ENCODE measurements around the gene MMP17. TPM values are rescaled to one million over a fixed set of nuclear protein-coding genes. Genes with fewer than 3 reads are reported as not detected.

MMP17 gene
- total and polyA plus RNA-seq, 2 of the 4 experiments (the other 2 are of a cell fraction) = 1.4 to 11.8 TPM

- 38% methylated on average over 5 of the region's 23 CpGs; no CpG with 5 or more reads in 1 of the 2 experiments for WGBS, 2 experiments (ENCODE audit: extremely low coverage in 2 of 2, insufficient read length in 1 of 2)
- DNase-seq = peak; percentile 37
- Histone ChIP-seq H3K27me3 (ENCODE audit: control insufficient read depth, insufficient read depth, low read length) (no peaks in the 10 kb centered on the region), H2BK15ac (ENCODE audit: low read depth, low read length) (no peak overlapping the region), H3K14ac (replicated peaks; ENCODE audit: low read depth, low read length) (no peak overlapping the region), H3K9me1 (ENCODE audit: insufficient read depth, low read length) (no peaks in the 10 kb centered on the region; the same call in 1 of the 2 replicates), H2BK120ac (ENCODE audit: low read depth, low read length) (no peak overlapping the region), H3K27ac (ENCODE audit: insufficient read depth, low read length) (no peak overlapping the region), H3K9me3 (ENCODE audit: control insufficient read depth, insufficient read depth, low read length) (no peaks in the 10 kb centered on the region), H3K56ac (ENCODE audit: extremely low read depth, insufficient read depth, low read length) (no peak overlapping the region), H3K23ac (ENCODE audit: low read depth, low read length) (no peak overlapping the region; the same call in 1 of the 2 replicates), H3K18ac (ENCODE audit: low read depth, low read length) (no peak overlapping the region), H4K8ac (ENCODE audit: low read depth in 2 of 2, low read length in 2 of 2) (no peak overlapping the region), H3K4me3 (ENCODE audit: insufficient read depth, low read depth, low read length) (no peak overlapping the region), H3K4ac (ENCODE audit: low read depth, low read length) (no peak overlapping the region), H3K4me2 (ENCODE audit: low read depth, low read length) (no peak overlapping the region), H3K36me3 (ENCODE audit: control insufficient read depth, insufficient read depth, low read length) (no peaks in the 10 kb centered on the region), H3K4me1 (ENCODE audit: control insufficient read depth, insufficient read depth, low read length) (peaks cover 9% of the 10 kb centered on the region; the same call in 1 of the 2 replicates), H2AK5ac (ENCODE audit: low read depth, low read length) (no peak overlapping the region), H4K20me1 (ENCODE audit: insufficient read depth, low read length) (no peaks in the 10 kb centered on the region; the same call in 1 of the 2 replicates), H2BK5ac (ENCODE audit: low read depth, low read length, poor library complexity, severe bottlenecking) (no peak overlapping the region), H3K9ac (ENCODE audit: low read depth, low read length) (no peak overlapping the region), H2BK20ac (ENCODE audit: low read depth, low read length) (no peak overlapping the region), H3K79me1 (ENCODE audit: low read depth in 1 of 2, low read length in 2 of 2) (peaks cover 0 to 13% of the 10 kb centered on the region in 2 experiments; a peak in 2 of 4 replicates), H2AFZ (replicated peaks; ENCODE audit: low read length, poor library complexity) (peak overlapping the region; percentile 51), H4K91ac (ENCODE audit: insufficient read depth, low read depth, low read length) (no peak overlapping the region), H4K5ac (ENCODE audit: low read depth, low read length) (no peak overlapping the region), H2AK9ac (replicated peaks; ENCODE audit: low read depth, low read length, poor library complexity) (peak overlapping the region; percentile 28)
- CTCF ChIA-PET = no interaction called here
- BruUV-seq (replicated peaks) = no TSS peak
- in situ Hi-C loops (cut with MboI; ENCODE audit: low sequenced_read_pairs) (loop anchor here (25.0 kb wide), 1 partner anchor 722 kb away; no protein-coding TSS in a partner anchor), dilution Hi-C loops (cut with HindIII; ENCODE audit: low sequenced_read_pairs, unreplicated experiment) (no loop called here), intact Hi-C loops (cut with micrococcal nuclease) (loop anchor here (5.0 to 10.0 kb wide), 3 partner anchors 63 to 168 kb away; no protein-coding TSS in a partner anchor)
- TF ChIP-seq USF2 (IDR thresholded peaks at IDR 0.05; ENCODE audit: low read depth, low read length) = no peak
- TF ChIP-seq CTCF (conservative IDR thresholded peaks at IDR 0.05; ENCODE audit: low read depth, low read length) = peak; percentile 49
- no peak for TF ChIP-seq CHD1 (IDR thresholded peaks at IDR 0.05; ENCODE audit: low read depth, low read length)
- 0 out of 2 replicates have a peak, but pooled peaks have one; percentile 18 for TF ChIP-seq SMC3 (IDR thresholded peaks at IDR 0.05; ENCODE audit: low read depth, low read length)
- TF ChIP-seq RAD21 (IDR thresholded peaks at IDR 0.05; ENCODE audit: low read length) = peak; percentile 41; the same call in 1 of the 2 replicates
- TF ChIP-seq CEBPB (IDR thresholded peaks at IDR 0.05; ENCODE audit: low read depth, low read length) = no peak
- no peak for TF ChIP-seq MAFK (IDR thresholded peaks at IDR 0.05; ENCODE audit: low read depth, low read length)
- TF ChIP-seq BHLHE40 (IDR thresholded peaks at IDR 0.05; ENCODE audit: low read depth, low read length) = no peak
- ATAC-seq (ENCODE audit: low read depth) = no peak
- POLR2A ChIA-PET (ENCODE audit: unreplicated experiment) = no interaction called here
Observed at GRCh38 chr12:131833896-131834641, 5.9 kb downstream of the MMP17 start.
